HEK293T (cell line): Measurements from ENCODE around the gene MROH9.

Experiments used
- BHLHE40 ChIP-seq: fragments of 450-650 bp; IDR thresholded peaks from 2 replicates; pipeline ENCODE4 v1.6.1; 2016; ENCODE audit warnings: mild to moderate bottlenecking, moderate library complexity, borderline replicate concordance
- CTBP1 ChIP-seq: fragments of 450-650 bp; IDR thresholded peaks from 2 replicates; pipeline ENCODE4 v1.6.1; 2016; ENCODE audit warnings: borderline replicate concordance
- FOXK2 ChIP-seq: fragments of 450-650 bp; IDR thresholded peaks from 2 replicates; pipeline ENCODE4 v1.6.1; 2016; ENCODE audit warnings: mild to moderate bottlenecking
- FOXM1 ChIP-seq: fragments of 450-650 bp; IDR thresholded peaks from 2 replicates; pipeline ENCODE4 v1.6.1; 2017; ENCODE audit warnings: mild to moderate bottlenecking, borderline replicate concordance
- HDGF ChIP-seq: fragments of 450-650 bp; IDR thresholded peaks from 2 replicates; pipeline ENCODE4 v1.6.1; 2017; ENCODE audit warnings: antibody characterized with exemption, borderline replicate concordance
- L3MBTL2 ChIP-seq: fragments of 450-650 bp; conservative IDR thresholded peaks from 2 replicates; pipeline ENCODE4 v1.6.1; 2016; ENCODE audit warnings: mild to moderate bottlenecking
- LEF1 ChIP-seq: fragments of 450-650 bp; IDR thresholded peaks from 2 replicates; pipeline ENCODE4 v1.6.1; 2017; ENCODE audit warnings: mild to moderate bottlenecking, borderline replicate concordance
- NFRKB ChIP-seq: fragments of 450-650 bp; IDR thresholded peaks from 2 replicates; pipeline ENCODE4 v1.6.1; 2016; ENCODE audit warnings: mild to moderate bottlenecking, moderate library complexity
- SP1 ChIP-seq: fragments of 450-650 bp; IDR thresholded peaks from 2 replicates; pipeline ENCODE4 v1.6.1; 2017
- SUZ12 ChIP-seq: fragments of 450-650 bp; IDR thresholded peaks from 2 replicates; pipeline ENCODE4 v1.6.1; 2016; ENCODE audit warnings: mild to moderate bottlenecking
- TARDBP ChIP-seq: fragments of 450-650 bp; IDR thresholded peaks from 2 replicates; pipeline ENCODE4 v1.6.1; 2016
- ZNF384 ChIP-seq: fragments of 450-650 bp; IDR thresholded peaks from 2 replicates; pipeline ENCODE4 v1.6.1; 2016
- TF ChIP-seq, protein P1 (sequence below): fragments of 450-650 bp; IDR thresholded peaks from 2 replicates; pipeline ENCODE4 v1.6.1; 2016

DNA sequence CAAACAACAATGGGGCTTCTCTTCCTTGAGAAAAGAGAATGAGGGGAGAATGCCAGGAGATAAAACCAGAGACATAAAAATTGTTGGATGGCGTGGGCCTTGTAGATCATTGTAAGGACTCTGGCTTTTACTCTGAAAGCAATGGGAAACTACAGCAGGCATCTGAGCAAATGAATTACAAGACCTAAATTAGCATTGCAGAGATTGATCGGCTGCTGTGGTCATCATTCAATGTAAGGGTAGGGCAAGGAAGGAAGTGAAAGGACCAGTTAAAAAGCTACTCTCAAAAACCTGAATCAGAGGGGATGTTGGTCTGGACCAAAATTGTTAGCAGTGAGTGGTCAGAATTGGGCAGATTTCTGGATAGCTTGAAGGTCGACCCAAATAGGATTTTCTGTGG is 176.8 kb downstream of the MROH9 start:
- no peak for TF ChIP-seq FOXM1
- no peak for TF ChIP-seq ZNF384
- no peak for TF ChIP-seq NFRKB
- no peak for TF ChIP-seq SP1
- TF ChIP-seq BHLHE40: no peak
- TF ChIP-seq SUZ12: no peak
- no peak for TF ChIP-seq FOXK2
- no peak for TF ChIP-seq L3MBTL2
- no peak for TF ChIP-seq HDGF
- no peak for TF ChIP-seq TARDBP
- TF ChIP-seq, protein P1, sequence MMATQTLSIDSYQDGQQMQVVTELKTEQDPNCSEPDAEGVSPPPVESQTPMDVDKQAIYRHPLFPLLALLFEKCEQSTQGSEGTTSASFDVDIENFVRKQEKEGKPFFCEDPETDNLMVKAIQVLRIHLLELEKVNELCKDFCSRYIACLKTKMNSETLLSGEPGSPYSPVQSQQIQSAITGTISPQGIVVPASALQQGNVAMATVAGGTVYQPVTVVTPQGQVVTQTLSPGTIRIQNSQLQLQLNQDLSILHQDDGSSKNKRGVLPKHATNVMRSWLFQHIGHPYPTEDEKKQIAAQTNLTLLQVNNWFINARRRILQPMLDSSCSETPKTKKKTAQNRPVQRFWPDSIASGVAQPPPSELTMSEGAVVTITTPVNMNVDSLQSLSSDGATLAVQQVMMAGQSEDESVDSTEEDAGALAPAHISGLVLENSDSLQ: no peak
- no peak for TF ChIP-seq CTBP1
- no peak for TF ChIP-seq LEF1
